Measurements from ENCODE around the gene VPS36.

VPS36 gene

GRCh38 chr13:52452470-52452869 lies 2.0 kb upstream of the VPS36 start:
- no peak for TF ChIP-seq CTCF (IDR thresholded peaks at IDR 0.05; ENCODE audit: low read depth, low read length)
- Histone ChIP-seq H3K27ac (no peak overlapping the region), H3K36me3 (peaks cover 10% of the 10 kb centered on the region), H3K4me3 (ENCODE audit: low read depth, low read length) (no peak overlapping the region), H3K27me3 (ENCODE audit: insufficient read depth, low read depth, severe bottlenecking) (no peaks in the 10 kb centered on the region), H3K9me3 (ENCODE audit: severe bottlenecking) (no peaks in the 10 kb centered on the region)
- no peak for DNase-seq

GRCh38 chr13:52451135-52451804 lies 836 bp upstream of the VPS36 start:
- no peaks in the 10 kb centered on the region for H3K9me3 ChIP-seq (ENCODE audit: severe bottlenecking)
- H3K36me3 ChIP-seq, result no peaks in the 10 kb centered on the region
- no peak overlapping the region for H3K27ac ChIP-seq
- DNase-seq, result no peak
- H3K4me3 ChIP-seq (ENCODE audit: low read depth, low read length), result no peak overlapping the region
- no peaks in the 10 kb centered on the region for H3K27me3 ChIP-seq (ENCODE audit: insufficient read depth, low read depth, severe bottlenecking)
- TF ChIP-seq CTCF (IDR thresholded peaks at IDR 0.05; ENCODE audit: low read depth, low read length), result no peak

GRCh38 chr13:52450793-52451116 lies 321 bp upstream of the VPS36 start:
- no peak for TF ChIP-seq CTCF (IDR thresholded peaks at IDR 0.05; ENCODE audit: low read depth, low read length)
- H3K9me3 ChIP-seq (ENCODE audit: severe bottlenecking), result no peaks in the 10 kb centered on the region
- no peak overlapping the region for H3K27ac ChIP-seq
- no peak for DNase-seq
- no peaks in the 10 kb centered on the region for H3K36me3 ChIP-seq
- no peaks in the 10 kb centered on the region for H3K27me3 ChIP-seq (ENCODE audit: insufficient read depth, low read depth, severe bottlenecking)
- no peak overlapping the region for H3K4me3 ChIP-seq (ENCODE audit: low read depth, low read length)

- Histone ChIP-seq H3K9me3 (ENCODE audit: severe bottlenecking) (no peaks in the 10 kb centered on the region), H3K27me3 (ENCODE audit: insufficient read depth, low read depth, severe bottlenecking) (no peaks in the 10 kb centered on the region), H3K4me3 (ENCODE audit: low read depth, low read length) (peak overlapping the region; percentile 71), H3K27ac (peak overlapping the region; percentile 85), H3K36me3 (no peaks in the 10 kb centered on the region)
- DNase-seq, result no peak
- no peak for TF ChIP-seq CTCF (IDR thresholded peaks at IDR 0.05; ENCODE audit: low read depth, low read length)
Measured at GRCh38 chr13:52449331-52450011, 963 bp downstream of the VPS36 start.

GRCh38 chr13:52447815-52448552 lies 2.5 kb downstream of the VPS36 start:
- TF ChIP-seq CTCF (IDR thresholded peaks at IDR 0.05; ENCODE audit: low read depth, low read length), result no peak
- Histone ChIP-seq H3K4me3 (ENCODE audit: low read depth, low read length) (no peak overlapping the region), H3K27ac (no peak overlapping the region), H3K36me3 (no peaks in the 10 kb centered on the region), H3K27me3 (ENCODE audit: insufficient read depth, low read depth, severe bottlenecking) (no peaks in the 10 kb centered on the region), H3K9me3 (ENCODE audit: severe bottlenecking) (no peaks in the 10 kb centered on the region)
- no peak for DNase-seq
